ENCODE results near the gene ERFL.
A peak's percentile ranks its signal among the peaks of the same experiment; 100 is the strongest.

DNA sequence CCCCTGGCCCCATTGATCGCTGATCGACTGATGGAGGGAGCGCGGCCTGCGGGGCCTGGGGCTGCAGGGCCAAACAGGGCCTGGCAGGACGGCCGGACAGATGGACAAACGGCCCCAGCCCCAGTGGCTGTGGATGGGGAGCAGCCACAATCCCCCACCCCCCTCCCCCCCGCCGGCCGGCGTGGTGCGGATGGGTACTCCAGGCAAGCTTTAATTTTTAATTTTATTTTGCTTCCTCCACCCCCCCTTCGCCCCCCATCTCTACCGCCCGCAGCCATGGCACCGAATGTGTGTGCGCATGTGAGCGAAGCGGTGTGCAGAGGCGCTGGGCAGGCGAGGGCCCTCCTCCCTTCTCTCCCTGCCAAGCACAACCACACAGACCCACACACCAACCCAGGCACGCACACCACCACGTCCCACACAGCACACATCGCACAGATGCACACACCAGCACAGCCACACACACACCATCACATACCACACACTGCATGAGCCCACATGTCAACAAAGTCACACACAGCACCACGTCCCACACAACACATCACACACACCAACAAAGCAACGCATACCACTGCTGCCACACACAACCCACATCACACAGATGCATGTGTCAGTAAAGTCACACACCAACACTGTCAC is 12.4 kb downstream of the ERFL start:
- no peak for TF ChIP-seq POLR2A (IDR thresholded peaks at IDR 0.05; ENCODE audit: control extremely low read depth in 1 of 2, low read depth in 2 of 2, low read length in 2 of 2)
- peak; percentile 12 for TF ChIP-seq EZH2 (IDR thresholded peaks at IDR 0.05; ENCODE audit: low read depth, low read length, severe bottlenecking)
- TF ChIP-seq CHD2 (IDR thresholded peaks at IDR 0.05; ENCODE audit: low read length) = no peak
- TF ChIP-seq, protein P1, sequence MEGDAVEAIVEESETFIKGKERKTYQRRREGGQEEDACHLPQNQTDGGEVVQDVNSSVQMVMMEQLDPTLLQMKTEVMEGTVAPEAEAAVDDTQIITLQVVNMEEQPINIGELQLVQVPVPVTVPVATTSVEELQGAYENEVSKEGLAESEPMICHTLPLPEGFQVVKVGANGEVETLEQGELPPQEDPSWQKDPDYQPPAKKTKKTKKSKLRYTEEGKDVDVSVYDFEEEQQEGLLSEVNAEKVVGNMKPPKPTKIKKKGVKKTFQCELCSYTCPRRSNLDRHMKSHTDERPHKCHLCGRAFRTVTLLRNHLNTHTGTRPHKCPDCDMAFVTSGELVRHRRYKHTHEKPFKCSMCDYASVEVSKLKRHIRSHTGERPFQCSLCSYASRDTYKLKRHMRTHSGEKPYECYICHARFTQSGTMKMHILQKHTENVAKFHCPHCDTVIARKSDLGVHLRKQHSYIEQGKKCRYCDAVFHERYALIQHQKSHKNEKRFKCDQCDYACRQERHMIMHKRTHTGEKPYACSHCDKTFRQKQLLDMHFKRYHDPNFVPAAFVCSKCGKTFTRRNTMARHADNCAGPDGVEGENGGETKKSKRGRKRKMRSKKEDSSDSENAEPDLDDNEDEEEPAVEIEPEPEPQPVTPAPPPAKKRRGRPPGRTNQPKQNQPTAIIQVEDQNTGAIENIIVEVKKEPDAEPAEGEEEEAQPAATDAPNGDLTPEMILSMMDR (IDR thresholded peaks at IDR 0.05; ENCODE audit: control extremely low read depth in 1 of 3, insufficient read depth in 1 of 3, low read depth in 1 of 3, low read length in 3 of 3) = no peak
- TF ChIP-seq BRCA1 (IDR thresholded peaks at IDR 0.05; ENCODE audit: low read depth, low read length) = no peak
- TF ChIP-seq RXRA (IDR thresholded peaks at IDR 0.05; ENCODE audit: insufficient read depth, low read depth, low read length) = no peak
- TF ChIP-seq RFX5 (IDR thresholded peaks at IDR 0.05; ENCODE audit: borderline replicate concordance, low read depth, low read length) = no peak
- no peak for TF ChIP-seq EP300 (IDR thresholded peaks at IDR 0.05; ENCODE audit: borderline replicate concordance in 1 of 2, low read depth in 2 of 2, low read length in 2 of 2)
- no peak for TF ChIP-seq EGR1 (IDR thresholded peaks at IDR 0.05; ENCODE audit: borderline replicate concordance, low read depth, low read length)
- TF ChIP-seq SP1 (IDR thresholded peaks at IDR 0.05; ENCODE audit: low read depth, low read length) = no peak
- TF ChIP-seq NANOG (IDR thresholded peaks at IDR 0.05; ENCODE audit: insufficient read depth, low read depth, low read length, poor library complexity, severe bottlenecking) = no peak

Data from H1 (cell line).